ENCODE measurements around the gene CDH11.

Gene CDH11

DNA sequence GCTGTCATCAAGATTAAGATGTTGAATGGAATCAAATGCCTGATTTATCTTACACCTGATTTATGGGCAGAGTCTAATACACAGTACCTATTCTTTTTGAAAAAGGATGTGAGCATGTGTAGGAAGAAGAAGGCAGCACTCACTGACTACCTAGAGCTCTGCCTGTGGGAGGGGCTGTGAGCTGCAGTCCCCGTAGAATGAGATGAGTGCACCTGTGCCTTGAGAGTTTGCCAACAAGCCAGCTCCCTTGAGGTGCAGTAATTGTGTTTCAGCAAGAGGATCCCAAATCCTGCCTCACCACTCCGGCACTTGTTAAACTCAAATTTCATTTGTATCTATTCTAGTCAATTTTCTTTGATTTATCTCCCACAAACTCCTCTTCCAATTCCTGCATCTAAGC lies 46.0 kb downstream of the CDH11 start:
- WGBS, 2 experiments = 86 to 91% methylated on average over 2 of the region's 2 CpGs
- Histone ChIP-seq H3K4me3 (ENCODE audit: insufficient read depth, low read depth, low read length) (no peak overlapping the region), H3K9me3 (ENCODE audit: control insufficient read depth, low read length) (no peaks in the 10 kb centered on the region), H3K27me3 (ENCODE audit: control insufficient read depth, insufficient read depth, low read length, poor library complexity, severe bottlenecking) (no peaks in the 10 kb centered on the region), H3K36me3 (ENCODE audit: control insufficient read depth, insufficient read depth, low read length) (no peaks in the 10 kb centered on the region), H3K27ac (ENCODE audit: insufficient read depth, low read depth, low read length, poor library complexity, severe bottlenecking) (no peak overlapping the region), H3K4me1 (ENCODE audit: control insufficient read depth, insufficient read depth, low read length) (peaks cover 12% of the 10 kb centered on the region)

DNA sequence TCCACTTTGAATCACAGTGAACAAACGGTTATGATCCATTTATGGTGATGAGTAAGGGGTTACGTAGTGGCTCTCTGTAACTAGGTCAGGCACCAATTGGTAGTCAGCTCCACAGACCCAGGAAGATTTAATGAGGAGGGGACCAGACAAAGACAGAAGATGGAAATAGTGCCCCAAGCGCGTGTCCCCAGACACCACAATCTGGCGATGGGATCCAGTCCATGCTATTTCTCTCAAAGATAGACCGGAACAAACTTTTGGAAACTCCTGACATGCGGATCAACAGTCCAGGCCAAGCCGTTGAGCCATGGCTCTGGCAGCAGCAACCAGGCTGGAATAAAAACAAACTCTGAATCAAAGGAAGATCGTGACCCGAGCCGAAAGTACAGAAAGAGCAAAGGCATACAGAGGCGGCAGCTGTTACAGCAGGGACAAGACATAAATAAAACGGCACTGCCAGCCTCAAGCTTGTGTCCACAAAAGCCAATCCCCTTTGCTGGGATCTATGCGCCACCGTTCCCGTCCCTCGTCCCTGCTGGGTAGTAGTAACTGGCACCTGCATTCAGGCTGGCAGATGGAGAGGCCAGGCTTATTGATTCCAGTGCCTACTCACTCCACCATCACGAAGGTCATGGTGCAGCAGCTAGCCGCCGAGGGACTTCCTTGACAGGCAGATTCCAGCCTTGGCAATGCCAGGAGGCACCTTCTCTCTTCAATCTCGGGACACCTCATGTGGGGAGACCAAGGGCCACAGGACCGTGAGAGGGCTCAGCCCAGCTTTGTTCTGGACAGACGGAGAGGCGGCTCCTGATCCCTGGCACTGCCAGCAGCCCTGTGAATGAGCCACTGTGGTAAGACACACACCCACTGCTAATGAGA lies 50.2 kb downstream of the CDH11 start:
- WGBS, 2 experiments = 95% methylated on average over 24 of the region's 24 CpGs
- no peaks in the 10 kb centered on the region for H3K36me3 ChIP-seq (ENCODE audit: control insufficient read depth, insufficient read depth, low read length)
- no peak overlapping the region for H3K4me3 ChIP-seq (ENCODE audit: insufficient read depth, low read depth, low read length)
- no peaks in the 10 kb centered on the region for H3K27me3 ChIP-seq (ENCODE audit: control insufficient read depth, insufficient read depth, low read length, poor library complexity, severe bottlenecking)
- no peak overlapping the region for H3K27ac ChIP-seq (ENCODE audit: insufficient read depth, low read depth, low read length, poor library complexity, severe bottlenecking)
- H3K4me1 ChIP-seq (ENCODE audit: control insufficient read depth, insufficient read depth, low read length) = peaks cover 16% of the 10 kb centered on the region
- no peaks in the 10 kb centered on the region for H3K9me3 ChIP-seq (ENCODE audit: control insufficient read depth, low read length)

DNA sequence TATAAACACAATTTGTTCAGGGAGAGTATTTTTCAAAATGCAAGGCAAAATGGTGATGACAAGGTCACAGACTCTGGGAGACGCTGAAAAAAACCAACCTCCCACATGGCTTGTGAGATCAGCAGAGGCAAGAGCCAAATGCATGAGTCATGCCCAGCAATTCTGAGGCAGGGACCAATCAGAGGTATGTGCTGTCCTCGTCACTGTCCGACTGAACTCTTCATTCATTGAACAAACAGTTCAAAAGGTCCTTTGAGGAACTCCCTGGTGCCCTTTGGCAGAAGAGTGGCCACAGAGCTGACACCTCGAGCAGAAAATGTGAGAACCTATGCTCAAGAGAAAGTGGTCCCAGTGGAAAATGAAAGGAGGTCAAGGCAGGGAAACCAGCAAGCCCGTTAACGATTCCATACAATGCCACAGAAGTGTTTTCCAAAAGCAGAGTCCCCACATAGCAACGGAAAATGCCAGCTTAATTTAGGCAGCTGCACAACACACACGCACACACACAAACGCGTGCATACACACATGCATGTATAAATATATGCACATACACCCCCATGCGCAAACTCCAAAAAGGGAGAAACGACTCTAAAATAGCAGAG lies 50.9 kb downstream of the CDH11 start:
- Histone ChIP-seq H3K4me3 (ENCODE audit: insufficient read depth, low read depth, low read length) (no peak overlapping the region), H3K9me3 (ENCODE audit: control insufficient read depth, low read length) (no peaks in the 10 kb centered on the region), H3K36me3 (ENCODE audit: control insufficient read depth, insufficient read depth, low read length) (no peaks in the 10 kb centered on the region), H3K4me1 (ENCODE audit: control insufficient read depth, insufficient read depth, low read length) (peaks cover 16% of the 10 kb centered on the region), H3K27ac (ENCODE audit: insufficient read depth, low read depth, low read length, poor library complexity, severe bottlenecking) (no peak overlapping the region), H3K27me3 (ENCODE audit: control insufficient read depth, insufficient read depth, low read length, poor library complexity, severe bottlenecking) (no peaks in the 10 kb centered on the region)
- 82 to 89% methylated on average over 12 of the region's 12 CpGs for WGBS, 2 experiments

DNA sequence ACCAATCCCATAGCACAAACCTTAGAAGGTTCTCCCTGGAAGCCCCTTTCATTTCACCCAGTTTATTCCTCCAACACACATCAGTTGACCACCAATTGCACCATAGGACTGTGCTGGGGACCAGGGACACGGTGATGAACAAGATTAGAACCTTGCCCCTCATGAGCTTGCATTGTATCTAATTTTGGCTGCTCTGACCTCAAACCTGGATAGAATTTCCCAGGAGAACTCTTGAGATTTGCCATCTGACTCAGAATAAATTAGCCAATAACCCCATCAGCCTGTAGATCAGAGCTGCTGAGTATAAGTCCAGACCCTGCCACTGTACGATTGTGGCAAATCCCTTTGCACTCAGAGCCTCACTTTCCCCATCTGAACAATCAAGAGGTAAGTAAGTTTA lies 52.1 kb downstream of the CDH11 start:
- 94% methylated on average over 2 of the region's 2 CpGs for WGBS, 2 experiments
- peaks cover 9% of the 10 kb centered on the region for H3K4me1 ChIP-seq (ENCODE audit: control insufficient read depth, insufficient read depth, low read length)
- H3K27ac ChIP-seq (ENCODE audit: insufficient read depth, low read depth, low read length, poor library complexity, severe bottlenecking) = no peak overlapping the region
- no peaks in the 10 kb centered on the region for H3K36me3 ChIP-seq (ENCODE audit: control insufficient read depth, insufficient read depth, low read length)
- no peaks in the 10 kb centered on the region for H3K27me3 ChIP-seq (ENCODE audit: control insufficient read depth, insufficient read depth, low read length, poor library complexity, severe bottlenecking)
- H3K4me3 ChIP-seq (ENCODE audit: insufficient read depth, low read depth, low read length) = no peak overlapping the region
- no peaks in the 10 kb centered on the region for H3K9me3 ChIP-seq (ENCODE audit: control insufficient read depth, low read length)

DNA sequence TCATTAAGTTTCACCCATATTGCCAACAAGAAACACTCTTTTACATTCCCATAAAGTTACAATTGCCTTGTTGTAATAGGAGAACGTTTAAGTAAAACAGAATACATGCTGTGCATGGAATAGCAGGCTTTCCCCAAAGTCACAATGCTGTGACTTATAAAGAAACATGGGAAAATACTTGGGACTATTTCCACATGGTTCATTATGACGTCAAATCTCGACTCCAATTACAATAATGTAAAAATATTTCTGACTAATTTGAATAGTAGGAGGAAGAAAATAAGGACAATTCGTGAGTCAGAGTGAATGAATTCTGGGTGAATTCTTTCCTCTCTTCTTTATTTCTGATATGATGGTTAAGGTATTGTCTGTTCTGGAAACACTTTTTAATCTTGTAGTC lies 52.8 kb downstream of the CDH11 start:
- H3K36me3 ChIP-seq (ENCODE audit: control insufficient read depth, insufficient read depth, low read length) = no peaks in the 10 kb centered on the region
- no peaks in the 10 kb centered on the region for H3K27me3 ChIP-seq (ENCODE audit: control insufficient read depth, insufficient read depth, low read length, poor library complexity, severe bottlenecking)
- 53 to 71% methylated on average over 2 to 3 of the region's 4 CpGs for WGBS, 2 experiments
- no peak overlapping the region for H3K27ac ChIP-seq (ENCODE audit: insufficient read depth, low read depth, low read length, poor library complexity, severe bottlenecking)
- H3K4me1 ChIP-seq (ENCODE audit: control insufficient read depth, insufficient read depth, low read length) = peaks cover 4% of the 10 kb centered on the region
- no peaks in the 10 kb centered on the region for H3K9me3 ChIP-seq (ENCODE audit: control insufficient read depth, low read length)
- H3K4me3 ChIP-seq (ENCODE audit: insufficient read depth, low read depth, low read length) = no peak overlapping the region

DNA sequence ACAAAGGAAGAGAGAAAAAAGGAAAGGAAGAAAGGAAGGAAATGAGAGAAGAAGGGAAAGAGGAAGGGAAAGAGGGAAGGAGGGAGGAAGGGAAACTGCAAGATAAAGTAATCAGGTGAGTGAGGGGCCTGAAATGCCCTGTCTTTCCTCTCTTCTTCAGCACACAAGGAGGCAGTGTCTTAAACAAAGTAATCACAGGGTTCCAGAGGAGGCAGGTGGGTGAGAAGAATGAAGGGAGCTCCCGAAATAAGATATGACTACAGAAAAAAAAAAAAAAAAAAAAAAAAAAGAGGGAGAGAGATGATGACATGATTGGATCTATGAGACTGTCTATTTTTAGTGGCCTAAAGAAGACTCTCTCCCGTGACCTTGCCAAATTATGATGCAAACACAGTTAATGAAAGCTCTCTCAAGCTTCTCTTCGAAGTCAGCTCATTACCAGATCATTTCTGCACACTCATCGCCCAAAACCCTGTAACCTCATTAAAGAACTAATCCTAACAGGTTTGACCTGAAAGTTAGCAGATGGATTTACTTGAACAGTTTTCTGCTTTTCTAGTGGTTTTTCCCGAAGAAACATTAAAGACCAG lies 53.6 kb downstream of the CDH11 start:
- Histone ChIP-seq H3K27ac (ENCODE audit: insufficient read depth, low read depth, low read length, poor library complexity, severe bottlenecking) (no peak overlapping the region), H3K4me3 (ENCODE audit: insufficient read depth, low read depth, low read length) (no peak overlapping the region), H3K36me3 (ENCODE audit: control insufficient read depth, insufficient read depth, low read length) (no peaks in the 10 kb centered on the region), H3K4me1 (ENCODE audit: control insufficient read depth, insufficient read depth, low read length) (peaks cover 4% of the 10 kb centered on the region), H3K9me3 (ENCODE audit: control insufficient read depth, low read length) (no peaks in the 10 kb centered on the region), H3K27me3 (ENCODE audit: control insufficient read depth, insufficient read depth, low read length, poor library complexity, severe bottlenecking) (no peaks in the 10 kb centered on the region)
- 76 to 79% methylated on average over 5 of the region's 5 CpGs for WGBS, 2 experiments

DNA sequence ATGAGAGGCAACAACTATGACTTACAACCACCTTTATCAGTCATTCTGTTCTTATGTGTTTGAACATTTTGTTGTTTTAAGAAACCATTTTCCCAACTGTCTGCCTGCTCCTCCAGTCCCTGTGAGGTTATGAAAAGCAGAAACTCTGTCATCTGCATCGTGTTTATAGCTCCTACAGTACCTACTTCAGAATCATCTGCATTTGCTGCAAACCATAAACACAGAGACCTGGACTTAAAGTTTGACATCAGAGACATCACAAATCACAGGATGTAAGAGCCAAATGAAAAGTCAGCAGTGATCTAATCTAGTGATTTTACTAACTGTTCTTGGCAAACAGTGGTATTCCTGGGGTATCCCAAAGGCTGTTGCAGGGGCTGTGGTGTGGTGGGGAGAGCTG lies 55.2 kb downstream of the CDH11 start:
- 78 to 94% methylated on average over 1 of the region's 1 CpG for WGBS, 2 experiments
- Histone ChIP-seq H3K27ac (ENCODE audit: insufficient read depth, low read depth, low read length, poor library complexity, severe bottlenecking) (no peak overlapping the region), H3K4me1 (ENCODE audit: control insufficient read depth, insufficient read depth, low read length) (peaks cover 4% of the 10 kb centered on the region)

DNA sequence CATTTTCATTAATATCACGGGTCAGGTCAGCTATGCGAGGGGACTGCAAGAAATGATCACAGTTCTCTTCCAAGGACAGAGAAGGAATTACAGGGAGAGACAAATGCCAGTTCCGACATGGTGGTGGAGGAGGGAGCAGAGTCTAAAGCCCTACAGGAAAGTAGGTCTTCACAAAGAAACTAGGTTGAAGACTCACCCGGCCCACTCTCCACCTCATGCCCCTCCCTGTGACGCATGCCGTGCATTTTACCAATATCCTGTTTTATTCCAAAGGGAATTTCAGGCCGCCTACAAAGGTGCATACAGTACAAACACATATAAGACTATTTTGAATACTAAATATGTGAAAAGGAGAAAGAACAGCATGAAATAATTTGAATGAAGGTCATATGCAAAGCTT lies 56.8 kb downstream of the CDH11 start:
- Histone ChIP-seq H3K27ac (ENCODE audit: insufficient read depth, low read depth, low read length, poor library complexity, severe bottlenecking) (no peak overlapping the region), H3K36me3 (ENCODE audit: control insufficient read depth, insufficient read depth, low read length) (no peaks in the 10 kb centered on the region), H3K27me3 (ENCODE audit: control insufficient read depth, insufficient read depth, low read length, poor library complexity, severe bottlenecking) (no peaks in the 10 kb centered on the region), H3K9me3 (ENCODE audit: control insufficient read depth, low read length) (no peaks in the 10 kb centered on the region), H3K4me3 (ENCODE audit: insufficient read depth, low read depth, low read length) (no peak overlapping the region), H3K4me1 (ENCODE audit: control insufficient read depth, insufficient read depth, low read length) (peaks cover 4% of the 10 kb centered on the region)
- WGBS, 2 experiments = 91 to 95% methylated on average over 6 to 7 of the region's 7 CpGs

More for the DNA sequence above, 55.2 kb downstream of the CDH11 start:
- Histone ChIP-seq H3K27me3 (ENCODE audit: control insufficient read depth, insufficient read depth, low read length, poor library complexity, severe bottlenecking) (no peaks in the 10 kb centered on the region), H3K9me3 (ENCODE audit: control insufficient read depth, low read length) (no peaks in the 10 kb centered on the region), H3K4me3 (ENCODE audit: insufficient read depth, low read depth, low read length) (no peak overlapping the region), H3K36me3 (ENCODE audit: control insufficient read depth, insufficient read depth, low read length) (no peaks in the 10 kb centered on the region)

DNA sequence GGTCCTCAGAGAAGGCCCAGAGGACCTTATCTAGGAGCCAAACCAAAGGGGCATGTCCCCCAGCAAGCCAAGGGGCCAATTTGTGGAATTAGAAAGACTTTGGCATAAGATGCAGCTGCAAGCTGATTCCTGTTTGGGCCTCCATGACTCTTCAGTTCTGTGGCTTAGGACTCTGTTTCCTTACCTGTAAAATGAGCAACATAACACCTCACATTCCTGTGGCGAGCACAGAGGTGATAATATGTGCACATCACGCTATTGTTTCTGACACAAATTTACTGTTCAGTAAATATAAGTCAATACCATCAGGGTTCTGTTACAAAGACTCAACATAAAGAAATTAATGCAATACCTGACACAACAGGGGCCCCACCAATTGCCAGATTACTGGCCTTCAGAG lies 57.7 kb downstream of the CDH11 start:
- Histone ChIP-seq H3K4me3 (ENCODE audit: insufficient read depth, low read depth, low read length) (no peak overlapping the region), H3K27ac (ENCODE audit: insufficient read depth, low read depth, low read length, poor library complexity, severe bottlenecking) (no peak overlapping the region), H3K27me3 (ENCODE audit: control insufficient read depth, insufficient read depth, low read length, poor library complexity, severe bottlenecking) (no peaks in the 10 kb centered on the region), H3K36me3 (ENCODE audit: control insufficient read depth, insufficient read depth, low read length) (no peaks in the 10 kb centered on the region), H3K4me1 (ENCODE audit: control insufficient read depth, insufficient read depth, low read length) (peaks cover 11% of the 10 kb centered on the region), H3K9me3 (ENCODE audit: control insufficient read depth, low read length) (no peaks in the 10 kb centered on the region)
- WGBS, 2 experiments = 95 to 97% methylated on average over 2 of the region's 2 CpGs
